HG03159 (cell line): ENCODE results near the gene ARHGAP33.
"Not testable (repeated sequence)": the region's sequence is repeated elsewhere in the genome, so short reads cannot be mapped to it uniquely, and the experiment has no call there.

Experiments
- ATAC-seq: cut with Tn5 transposase; IDR thresholded peaks from one replicate; pipeline ENCODE4 v1.9.1; 2021; ENCODE audit warnings: mild to moderate bottlenecking, moderate library complexity; ENCODE audit not compliant: unreplicated experiment

Gene ARHGAP33

DNA sequence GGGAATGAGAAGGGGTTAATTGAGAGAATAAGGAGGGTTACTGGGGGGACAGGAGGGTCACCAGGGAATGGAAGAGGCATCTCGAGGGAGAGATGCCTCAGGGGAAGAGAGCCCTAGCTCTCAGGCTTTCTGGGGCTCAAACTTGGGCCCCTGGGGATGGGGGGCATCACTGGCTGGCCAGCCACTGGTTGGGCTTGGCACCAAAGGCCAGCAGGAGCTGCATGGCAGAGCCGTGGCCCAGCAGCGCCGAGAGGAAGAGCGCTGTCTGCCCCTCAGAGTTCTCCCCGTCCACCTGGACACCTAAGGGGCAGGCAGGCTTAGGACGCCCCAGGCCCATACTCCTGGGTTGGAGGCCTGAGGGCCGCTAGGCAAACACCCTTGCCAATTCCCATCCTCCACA is 17.5 kb downstream of the ARHGAP33 start:
- no peak for ATAC-seq

DNA sequence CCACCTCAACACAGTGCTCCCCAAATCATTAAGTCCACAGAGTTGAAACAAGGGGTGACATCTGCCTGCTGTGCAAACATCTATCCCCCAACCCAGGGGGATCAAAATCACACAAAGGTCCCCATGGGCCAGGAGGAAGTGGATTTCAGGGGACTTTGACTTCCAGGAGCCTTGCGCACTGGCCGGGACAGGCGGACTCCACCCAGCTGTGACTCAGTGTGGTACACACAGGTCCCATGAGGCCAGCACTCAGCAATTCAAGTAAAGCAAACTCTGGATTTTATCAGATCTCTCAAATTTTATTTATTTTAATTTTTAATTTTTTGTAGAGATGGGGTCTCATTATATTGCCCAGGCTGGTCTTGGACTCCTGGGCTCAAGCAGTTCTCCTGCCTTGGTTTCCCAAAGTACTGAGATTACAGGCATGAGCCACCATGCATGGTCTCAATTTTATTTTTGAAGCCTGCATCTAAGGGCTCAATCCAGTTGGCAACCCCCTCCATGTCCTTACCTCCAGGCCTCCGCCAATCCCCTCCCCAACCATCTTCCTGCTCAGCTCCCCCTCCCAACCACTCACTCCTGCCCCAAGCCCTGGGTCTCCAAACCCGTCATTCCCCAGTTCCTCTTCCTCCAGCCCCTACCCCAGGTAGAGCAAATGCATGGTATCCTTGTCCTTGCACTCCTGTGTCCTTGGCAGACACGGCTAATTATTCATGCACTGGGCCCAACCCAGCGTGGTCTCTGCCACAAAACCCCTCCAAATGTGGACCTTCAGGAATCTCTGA is 18.2 kb downstream of the ARHGAP33 start:
- ATAC-seq: no peak

DNA sequence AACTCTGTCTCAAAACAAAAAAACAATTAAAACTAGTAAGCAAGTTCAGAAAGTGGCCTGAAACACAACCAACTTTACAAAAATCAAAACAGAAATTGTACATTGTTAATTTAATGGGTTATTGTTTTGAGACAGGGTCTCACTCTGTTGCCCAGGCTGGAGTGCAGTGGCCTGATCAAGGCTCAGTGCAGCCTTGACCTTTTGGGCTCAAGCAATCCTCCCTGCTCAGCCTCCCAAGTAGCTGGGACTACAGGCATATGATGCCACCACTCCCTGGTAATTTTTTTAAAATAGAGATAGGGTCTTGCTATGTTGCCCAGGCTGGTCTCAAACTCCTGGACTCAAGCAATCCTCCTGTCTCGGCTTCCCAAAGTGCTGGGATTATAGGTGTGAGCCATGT is 20.2 kb downstream of the ARHGAP33 start:
- ATAC-seq: not testable (repeated sequence)

DNA sequence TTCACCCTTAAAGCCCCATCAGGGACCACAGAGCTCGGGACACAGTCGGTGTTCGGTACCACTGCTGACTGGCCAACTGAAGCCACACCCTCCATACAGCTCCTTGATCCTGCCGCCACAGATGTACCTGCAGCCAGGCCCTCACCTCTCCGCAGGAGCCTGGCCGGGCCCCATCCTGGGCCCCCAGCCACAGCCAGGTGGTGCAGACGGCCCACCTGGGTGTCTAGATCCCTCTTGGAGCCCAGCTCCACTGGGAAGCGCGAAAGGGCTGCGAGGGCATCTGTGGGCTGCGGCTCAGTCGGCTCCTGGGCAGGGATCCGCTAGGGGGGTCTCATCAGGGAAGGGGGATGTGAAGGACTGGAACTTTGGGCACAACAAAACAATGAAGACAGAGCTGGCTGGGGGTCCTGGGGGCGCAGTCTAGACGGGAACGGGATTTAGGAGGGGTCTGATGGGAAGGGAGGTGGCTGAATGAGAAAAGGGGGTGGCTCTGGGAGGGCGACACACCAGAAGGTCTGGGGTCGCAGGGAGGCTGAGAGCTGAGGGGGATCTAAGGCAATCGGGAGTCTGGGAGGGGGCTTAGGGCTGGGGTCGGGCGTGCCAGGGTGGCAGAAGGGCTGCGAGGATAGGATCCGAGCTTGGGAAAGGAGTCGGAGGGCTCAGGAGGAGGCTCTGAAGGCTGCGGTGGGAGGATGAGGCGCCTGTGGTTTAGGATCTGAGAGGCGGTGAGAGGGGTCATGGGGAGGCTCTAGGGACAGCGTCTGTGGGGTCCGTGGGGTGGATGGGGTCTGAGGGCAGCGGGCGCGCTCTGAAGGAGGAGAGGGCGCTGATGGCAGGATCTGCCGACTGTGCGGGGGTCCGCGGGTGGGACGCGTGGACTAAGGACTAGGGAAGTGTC is 21.5 kb downstream of the ARHGAP33 start:
- ATAC-seq: no peak

DNA sequence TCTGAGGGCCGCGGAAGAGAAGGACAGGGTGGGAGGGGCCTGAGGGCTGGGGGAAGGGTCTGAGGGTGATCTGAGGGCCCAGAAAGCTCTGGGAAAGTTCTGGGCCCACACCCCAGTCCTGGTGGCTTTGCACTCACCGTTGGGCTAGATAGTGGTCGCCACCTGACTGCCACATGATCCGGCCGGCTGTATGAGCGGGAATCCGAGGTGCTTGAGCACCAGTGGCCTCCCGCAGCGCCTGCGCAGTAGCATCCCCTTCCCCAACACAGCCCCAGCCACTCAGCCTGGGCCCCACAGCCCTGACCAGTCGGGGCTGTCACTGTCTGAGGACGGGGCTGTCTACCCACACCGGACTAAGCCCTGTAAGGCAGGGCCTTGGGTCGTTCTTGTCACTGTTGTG is 22.3 kb downstream of the ARHGAP33 start:
- ATAC-seq: no peak

DNA sequence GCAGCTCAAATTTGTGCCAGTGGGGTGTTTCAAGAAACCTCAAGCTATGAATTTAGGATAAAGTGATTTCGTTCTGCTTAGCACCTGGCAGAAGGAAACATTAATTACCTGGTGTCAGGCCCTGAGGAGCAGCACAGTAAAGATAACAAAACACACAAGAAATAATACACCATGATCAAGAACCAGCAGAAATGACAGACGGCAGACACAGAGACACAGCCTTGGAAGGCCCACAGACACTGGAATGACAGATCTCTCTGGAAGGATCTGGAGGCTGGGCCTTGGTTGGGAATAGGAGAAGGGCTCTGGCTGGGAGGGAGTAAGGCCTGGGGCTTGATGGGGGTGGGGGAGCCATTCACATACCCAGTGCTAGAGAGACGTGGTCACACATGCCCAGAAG is 26.5 kb downstream of the ARHGAP33 start:
- no peak for ATAC-seq

DNA sequence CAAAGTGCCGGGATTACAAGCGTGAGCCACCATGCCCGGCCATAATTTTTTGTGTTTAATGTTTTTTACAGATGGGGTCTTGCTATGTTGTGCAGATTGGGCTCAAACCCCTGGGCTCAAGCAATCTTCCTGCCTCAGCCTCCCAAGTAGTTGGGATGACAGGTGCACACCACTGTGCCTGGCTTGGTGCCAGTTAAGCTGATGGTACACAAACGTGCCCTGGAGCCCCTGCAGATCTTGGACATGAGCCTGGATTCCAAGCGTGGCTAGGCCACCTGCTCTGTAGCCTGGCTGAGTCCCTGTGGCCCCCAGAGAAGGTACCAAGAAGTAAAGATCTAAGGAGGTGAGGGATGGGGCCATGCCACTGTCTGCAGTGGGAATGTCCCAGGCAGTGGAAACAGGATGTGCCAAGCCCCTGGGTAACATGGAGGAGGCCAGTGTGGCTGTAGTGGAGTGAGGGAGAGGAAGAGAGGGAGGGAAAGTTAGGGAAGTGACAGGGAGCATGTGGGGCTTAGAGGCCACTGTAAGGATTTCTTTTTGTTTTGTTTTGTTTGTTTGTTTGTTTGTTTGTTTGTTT is 30.2 kb downstream of the ARHGAP33 start:
- no peak for ATAC-seq

DNA sequence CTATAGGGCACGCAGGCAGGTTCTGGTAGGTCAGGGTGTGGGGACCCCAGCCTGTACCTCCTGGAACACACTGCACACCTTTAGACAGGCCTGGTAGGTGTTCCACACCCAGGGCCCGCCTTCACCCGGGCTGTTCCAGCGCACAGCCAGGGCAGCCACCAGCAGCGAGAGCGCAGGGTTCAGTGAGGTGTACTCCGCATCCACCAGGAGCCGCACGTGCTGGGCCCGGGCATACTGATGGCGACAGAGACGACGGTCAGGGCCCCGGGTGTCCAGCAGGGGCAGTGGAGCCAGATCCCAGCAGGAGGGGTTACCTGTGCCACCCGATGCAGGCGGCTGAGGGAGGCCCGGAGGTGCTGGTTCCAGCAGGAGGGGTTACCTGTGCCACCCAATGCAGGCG is 31.2 kb downstream of the ARHGAP33 start:
- no peak for ATAC-seq

DNA sequence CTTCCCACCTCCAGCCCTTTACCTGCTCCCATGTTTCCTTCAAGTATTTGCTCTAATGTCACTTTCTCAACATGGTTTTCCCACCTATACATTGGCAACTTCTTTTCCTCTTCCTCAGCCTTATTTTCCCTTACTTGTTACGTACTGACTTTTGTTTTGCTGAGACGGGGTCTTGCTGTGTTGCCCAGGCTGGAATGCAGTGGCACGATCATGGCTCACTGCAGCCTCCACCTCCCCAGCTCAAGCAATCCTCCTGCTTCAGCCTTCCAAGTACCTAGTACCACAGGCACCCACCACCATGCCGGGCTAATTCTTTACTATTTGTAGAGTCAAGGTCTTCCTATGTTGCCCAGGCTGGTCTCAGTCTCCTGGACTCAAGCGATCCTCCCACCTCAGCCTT is 32.3 kb downstream of the ARHGAP33 start:
- ATAC-seq: no peak

DNA sequence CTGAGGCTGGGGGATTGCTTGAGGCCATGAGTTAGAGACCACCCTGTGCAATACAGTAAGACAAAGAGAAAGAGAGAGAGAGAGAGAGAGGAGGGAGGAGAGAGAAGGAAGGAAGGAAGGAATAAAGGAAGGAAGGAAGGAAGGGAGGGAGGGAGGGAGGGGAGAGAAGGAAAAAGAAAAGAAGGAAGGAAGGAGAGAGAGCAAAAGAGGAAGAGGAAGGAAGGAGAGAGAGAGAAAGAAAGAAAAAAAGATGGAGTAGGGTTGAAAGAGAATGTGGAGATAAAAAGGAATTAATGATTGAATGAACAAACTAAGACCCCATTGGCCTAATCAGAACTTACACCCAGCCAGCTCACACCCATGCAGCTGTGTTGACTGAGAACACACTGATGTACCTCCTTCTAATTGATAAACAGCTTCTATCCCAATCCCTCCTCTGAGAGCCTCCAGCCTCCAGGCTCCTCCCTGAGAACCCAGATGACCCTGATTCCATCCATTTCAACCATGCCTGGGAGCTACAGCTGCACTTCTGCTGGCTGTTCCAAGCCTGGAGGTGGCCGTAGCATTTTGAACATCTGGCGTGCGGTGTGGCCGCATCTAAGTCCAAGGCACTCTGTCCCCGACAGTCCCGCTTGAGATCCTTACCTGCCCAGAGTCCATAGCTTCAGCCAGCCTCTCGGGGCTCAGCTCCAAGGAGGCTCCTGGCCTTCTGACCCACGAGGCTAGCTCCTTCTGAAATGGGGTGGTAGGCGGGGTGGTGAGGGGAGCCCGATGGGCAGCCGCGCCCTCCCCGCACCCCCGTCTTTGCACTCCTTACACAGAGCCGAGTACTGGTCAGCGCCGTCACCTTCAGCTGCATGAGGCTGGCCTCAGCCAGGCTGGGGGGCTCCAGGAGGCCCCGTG is 36.2 kb downstream of the ARHGAP33 start:
- no peak for ATAC-seq

DNA sequence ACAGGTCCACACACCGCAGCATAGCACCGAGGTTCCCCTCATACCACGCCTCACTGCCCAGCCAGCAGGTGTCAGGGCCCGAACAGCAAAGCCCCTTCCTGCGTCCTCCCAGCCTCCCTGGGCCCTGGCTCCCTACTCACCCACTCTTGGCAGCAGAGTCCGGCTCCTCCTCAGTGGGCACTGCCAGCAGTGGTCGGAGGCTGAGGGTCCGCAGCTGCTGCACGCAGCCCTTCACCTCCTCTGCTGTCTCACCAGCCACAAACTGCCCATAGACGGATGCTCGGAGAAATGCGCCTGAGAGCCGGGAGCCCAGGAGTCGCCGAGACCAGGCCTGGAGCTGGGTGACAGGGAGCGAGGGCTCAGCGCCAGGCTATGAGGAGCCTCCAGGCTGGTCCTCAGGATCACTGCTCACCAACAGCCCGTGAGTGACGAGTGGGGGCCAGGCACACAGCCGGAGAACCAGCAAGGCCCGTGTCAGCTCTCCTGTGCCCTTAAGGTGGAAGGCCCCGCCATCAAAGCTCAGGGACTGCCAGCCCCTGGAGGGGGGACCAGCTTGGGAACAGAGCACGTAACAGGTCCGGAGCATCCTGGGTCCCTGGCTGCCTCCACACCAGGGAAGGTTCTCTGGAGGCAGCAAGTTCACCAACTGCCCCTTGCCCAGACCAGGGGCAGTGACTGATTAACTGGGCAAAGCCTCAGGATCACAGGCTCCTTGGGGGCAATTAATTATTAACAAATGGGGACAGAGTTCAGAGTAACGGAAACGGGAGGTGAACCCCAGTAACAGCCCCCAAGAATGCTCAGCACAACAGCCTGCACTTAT is 37.1 kb downstream of the ARHGAP33 start, which contains the start of gene PRODH2:
Gene PRODH2, minus strand, starts transcription at position 626 of the 823 bp plus-strand sequence. Its CDS starts 40 bp downstream, at position 586.
- no peak for ATAC-seq

DNA sequence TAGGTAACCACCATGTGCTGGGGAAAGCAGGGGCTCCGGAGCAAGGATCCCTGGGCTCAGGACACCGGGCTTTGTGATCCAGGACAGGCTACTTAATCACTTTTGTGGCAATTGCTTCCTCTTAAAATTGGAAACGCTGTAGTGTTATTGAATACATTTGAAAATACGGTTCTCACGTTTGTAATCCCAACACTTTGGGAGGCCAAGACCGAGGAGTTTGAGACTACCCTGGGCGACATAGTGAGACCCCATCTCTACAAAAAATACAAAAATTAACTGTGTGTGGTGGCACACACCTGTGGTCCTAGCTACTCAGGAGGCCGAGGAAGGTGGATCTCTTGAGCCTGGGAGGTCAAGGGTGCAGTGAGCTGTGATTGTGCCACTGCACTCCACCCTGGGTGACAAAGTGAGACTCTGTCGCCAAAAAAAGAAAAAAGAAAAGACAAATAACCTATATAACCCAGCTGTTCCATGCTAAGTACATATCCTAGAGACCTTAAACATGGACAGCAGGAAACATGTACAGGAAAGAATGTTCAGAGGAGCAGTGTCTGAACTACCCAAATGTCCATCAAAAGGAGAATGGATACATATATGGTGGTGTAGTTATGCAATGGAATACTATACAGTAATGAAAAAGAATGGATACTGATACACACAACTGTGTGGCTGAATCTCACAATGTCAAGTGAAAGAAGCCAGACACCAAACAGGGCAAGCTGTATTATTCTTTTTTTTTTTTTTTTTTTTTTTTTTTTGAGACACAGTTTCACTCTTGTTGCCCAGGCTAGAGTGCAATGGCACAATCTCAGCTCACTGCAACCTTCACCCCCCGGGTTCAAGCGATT is 37.9 kb downstream of the ARHGAP33 start:
- ATAC-seq: no peak

DNA sequence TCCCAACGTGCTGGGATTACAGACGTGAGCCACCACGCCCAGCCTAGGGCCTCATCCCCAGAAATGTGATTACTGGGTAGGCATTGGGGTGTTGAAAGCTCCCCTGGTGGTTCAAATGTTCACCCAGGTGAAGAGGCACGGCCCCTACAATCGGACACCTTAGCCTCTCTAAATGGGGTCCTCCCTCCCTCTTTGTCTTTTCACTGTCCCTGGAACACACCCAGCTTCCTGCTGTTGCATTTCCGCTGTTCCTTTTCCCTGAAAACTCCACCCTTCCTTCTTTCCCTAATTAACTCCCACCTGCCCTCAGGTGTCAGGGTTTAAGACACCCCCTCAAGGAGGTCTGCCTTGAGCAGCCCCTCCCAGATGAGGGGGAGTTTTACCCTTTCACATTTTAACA is 40.9 kb downstream of the ARHGAP33 start:
- no peak for ATAC-seq

DNA sequence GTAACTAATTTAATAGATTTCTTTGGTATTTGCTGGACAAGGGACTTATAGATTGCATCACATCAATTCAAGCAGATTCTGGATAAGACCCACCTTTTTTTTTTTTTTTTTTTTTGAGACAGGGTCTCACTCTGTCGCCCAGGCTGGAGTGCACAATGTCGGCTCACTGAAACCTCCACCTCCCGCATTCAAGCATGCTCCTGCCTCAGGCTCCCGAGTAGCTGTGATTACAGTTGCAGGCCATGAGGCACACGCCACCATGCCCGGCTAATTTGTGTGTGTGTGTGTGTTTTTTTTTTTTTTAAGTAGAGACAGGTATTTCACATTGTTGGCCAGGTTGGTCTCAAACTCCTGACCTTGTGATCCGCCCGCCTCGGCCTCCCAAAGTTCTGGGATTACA is 41.5 kb downstream of the ARHGAP33 start:
- no peak for ATAC-seq

DNA sequence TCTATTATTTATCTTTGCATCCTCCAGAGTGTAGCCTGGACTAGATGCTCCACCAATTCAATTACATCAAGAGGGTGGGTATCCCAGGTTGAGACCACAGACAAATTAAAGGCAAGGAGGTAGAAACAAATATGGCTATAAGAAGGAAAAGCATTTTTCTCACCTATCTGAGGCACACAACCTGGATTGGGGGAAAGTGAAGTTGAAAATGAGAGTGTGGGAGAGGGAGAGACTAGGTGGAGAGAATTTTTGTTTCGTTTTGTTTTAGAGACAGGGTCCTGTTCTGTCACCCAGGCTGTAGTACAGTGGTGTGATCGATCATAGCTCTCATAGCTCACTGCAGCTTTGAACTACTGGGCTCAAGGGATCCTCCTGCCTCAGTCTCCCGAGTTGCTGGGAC is 43.1 kb downstream of the ARHGAP33 start:
- ATAC-seq: no peak

DNA sequence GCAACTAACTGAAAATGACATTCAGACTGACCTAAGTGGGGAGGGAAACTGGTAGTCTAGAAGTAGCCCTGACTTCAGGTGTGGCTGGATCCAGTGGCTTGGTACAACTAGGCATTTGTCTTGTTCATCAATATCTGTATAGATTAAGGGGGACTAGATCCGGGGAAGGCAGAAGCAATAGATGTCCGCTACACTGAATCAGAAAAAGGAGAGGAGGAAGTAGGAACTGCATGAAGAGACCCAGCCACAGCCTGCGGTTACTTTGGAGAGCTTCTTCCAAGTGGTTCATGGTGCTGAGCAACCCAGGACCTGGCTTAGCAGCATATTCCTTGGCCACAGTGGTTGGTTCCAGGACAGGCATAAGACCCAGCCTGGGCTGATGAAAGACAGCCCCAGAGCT is 47.2 kb downstream of the ARHGAP33 start:
- no peak for ATAC-seq

DNA sequence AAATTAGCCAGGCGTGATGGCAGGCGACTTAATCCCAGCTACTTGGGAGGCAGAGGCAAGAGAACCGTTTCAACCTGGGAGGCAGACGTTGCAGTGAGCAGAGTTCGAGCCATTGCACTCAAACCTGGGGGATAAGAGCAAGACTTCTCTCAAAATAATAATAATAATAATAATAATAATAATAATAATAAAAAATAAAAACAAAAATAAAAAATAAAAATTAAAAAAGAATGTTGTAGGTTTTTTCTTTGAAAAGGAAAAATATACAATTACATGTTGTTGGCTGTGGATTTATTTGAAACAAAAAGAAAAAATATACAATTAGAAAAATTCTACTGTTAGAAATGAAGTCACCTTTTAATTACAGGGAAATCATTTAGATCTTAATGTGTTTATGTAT is 48.8 kb downstream of the ARHGAP33 start:
- no peak for ATAC-seq

DNA sequence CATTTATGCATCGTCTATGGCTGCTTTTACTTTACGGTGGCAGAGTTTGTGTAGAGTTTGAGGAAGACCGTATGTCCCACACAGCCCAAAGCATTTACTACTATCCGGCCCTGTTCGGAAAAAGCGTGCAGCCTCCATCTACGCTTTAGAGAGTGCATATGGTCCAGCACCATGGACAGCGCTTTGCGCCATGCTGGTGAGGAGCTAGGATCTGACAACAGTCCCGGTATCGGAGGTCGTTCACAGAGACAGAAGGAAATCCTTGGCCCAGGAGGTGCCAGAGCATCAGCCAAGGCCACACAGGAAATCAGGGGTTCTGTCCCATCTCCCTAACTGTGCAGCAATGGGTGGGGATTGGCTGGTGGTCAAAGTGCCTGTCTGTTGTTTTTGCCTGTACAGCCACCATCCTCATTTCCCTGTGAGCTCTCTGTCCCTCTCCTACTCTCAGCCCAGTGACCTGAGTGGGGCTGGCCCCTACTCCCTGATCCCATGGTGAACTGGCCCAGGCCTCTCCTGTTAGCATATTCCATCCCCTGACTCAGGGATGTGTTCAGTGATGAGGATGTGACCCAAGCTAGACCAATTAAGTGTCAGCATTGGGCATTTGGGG is 53.4 kb downstream of the ARHGAP33 start:
- no peak for ATAC-seq
